ENCODE measurements around the gene ARIH1. TPM values are rescaled to one million over a fixed set of nuclear protein-coding genes. Genes with fewer than 3 reads are reported as not detected.

Gene ARIH1
- total and polyA plus RNA-seq, 2 of the 8 experiments (the other 6 are each of a cell fraction or from before 2014, with no cell fraction given): 32.7 to 179 TPM

- TF ChIP-seq KDM5A (IDR thresholded peaks at IDR 0.05; ENCODE audit: low read length): peak; percentile 21; the same call in 1 of the 2 replicates
- TF ChIP-seq MAFK (IDR thresholded peaks at IDR 0.05; ENCODE audit: low read depth, low read length): no peak
- TF ChIP-seq BACH1 (IDR thresholded peaks at IDR 0.05; ENCODE audit: low read length): 0 out of 2 replicates have a peak, but pooled peaks have one; percentile 4
- TF ChIP-seq PHF8 (conservative IDR thresholded peaks at IDR 0.05; ENCODE audit: low read depth, low read length): peak; percentile 99
- TF ChIP-seq CREB1 (IDR thresholded peaks at IDR 0.05): peak; percentile 98
- TF ChIP-seq CBX8 (IDR thresholded peaks at IDR 0.05; ENCODE audit: borderline replicate concordance, low read depth, low read length): no peak
- peak in 1 of 2 experiments; percentile 18; a peak in 1 of 3 replicates for TF ChIP-seq EP300 (IDR thresholded peaks at IDR 0.05; ENCODE audit: borderline replicate concordance in 1 of 2, low read depth in 2 of 2, low read length in 2 of 2)
- no peak for TF ChIP-seq NRF1 (IDR thresholded peaks at IDR 0.05; ENCODE audit: low read depth, low read length)
- TF ChIP-seq HDAC2 (IDR thresholded peaks at IDR 0.05; ENCODE audit: borderline replicate concordance in 1 of 2, low read depth in 2 of 2, low read length in 2 of 2): no peak
- no peak for TF ChIP-seq POU5F1 (IDR thresholded peaks at IDR 0.05; ENCODE audit: low read depth, low read length)
- no peak for TF ChIP-seq TCF12 (IDR thresholded peaks at IDR 0.05; ENCODE audit: low read depth, low read length)
- TF ChIP-seq POLR2A (IDR thresholded peaks at IDR 0.05; ENCODE audit: control extremely low read depth in 1 of 2, low read depth in 2 of 2, low read length in 2 of 2): peak; percentile 93 to 94
- TF ChIP-seq RFX5 (IDR thresholded peaks at IDR 0.05; ENCODE audit: borderline replicate concordance, low read depth, low read length): no peak
- no peak for TF ChIP-seq SIRT6 (IDR thresholded peaks at IDR 0.05; ENCODE audit: low read length)
- TF ChIP-seq CHD2 (IDR thresholded peaks at IDR 0.05; ENCODE audit: low read length): no peak
Observed at GRCh38 chr15:72473614-72474465, at the start of gene ARIH1 (continued).
